Stimulated activated naive CD8-positive, alpha-beta T cell treated with anti-CD3 and anti-CD28 coated beads, Interleukin-15, amount 100 ng/mL, for 72 hours (primary cell): Measurements from ENCODE around the gene MRNIP.

Experiments used
- ATAC-seq: fragments of 150-1000 bp; cut with Tn5 transposase; 2 replicates; pipeline ENCODE4 v1.10.0; 2021; ENCODE audit warnings: mild to moderate bottlenecking, moderate library complexity
- DNase-seq, 2 donors: peaks; one replicate each; pipeline ENCODE4 v3.0.0; 2021 to 2022
- H3K27ac Mint-ChIP-seq, 2 donors: one replicate each; pipeline ENCODE4 v1.8.0; 2022; ENCODE audit warnings: mild to moderate bottlenecking in 2 of 2, mixed read lengths in 2 of 2, moderate library complexity in 2 of 2
- H3K27me3 Mint-ChIP-seq: one replicate; pipeline ENCODE4 v1.8.0; 2022; ENCODE audit warnings: mixed read lengths
- H3K4me1 Mint-ChIP-seq: one replicate; pipeline ENCODE4 v1.8.0; 2022; ENCODE audit warnings: mild to moderate bottlenecking, mixed read lengths
- H3K4me3 Mint-ChIP-seq, 2 donors: one replicate each; pipeline ENCODE4 v1.8.0; 2022; ENCODE audit warnings: mild to moderate bottlenecking in 2 of 2, mixed read lengths in 2 of 2, moderate library complexity in 1 of 2
- H3K9me3 Mint-ChIP-seq, 2 donors: one replicate each; pipeline ENCODE4 v1.8.0; 2022; ENCODE audit warnings: mixed read lengths in 2 of 2

Gene MRNIP, protein sequence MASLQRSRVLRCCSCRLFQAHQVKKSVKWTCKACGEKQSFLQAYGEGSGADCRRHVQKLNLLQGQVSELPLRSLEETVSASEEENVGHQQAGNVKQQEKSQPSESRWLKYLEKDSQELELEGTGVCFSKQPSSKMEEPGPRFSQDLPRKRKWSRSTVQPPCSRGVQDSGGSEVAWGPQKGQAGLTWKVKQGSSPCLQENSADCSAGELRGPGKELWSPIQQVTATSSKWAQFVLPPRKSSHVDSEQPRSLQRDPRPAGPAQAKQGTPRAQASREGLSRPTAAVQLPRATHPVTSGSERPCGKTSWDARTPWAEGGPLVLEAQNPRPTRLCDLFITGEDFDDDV

DNA sequence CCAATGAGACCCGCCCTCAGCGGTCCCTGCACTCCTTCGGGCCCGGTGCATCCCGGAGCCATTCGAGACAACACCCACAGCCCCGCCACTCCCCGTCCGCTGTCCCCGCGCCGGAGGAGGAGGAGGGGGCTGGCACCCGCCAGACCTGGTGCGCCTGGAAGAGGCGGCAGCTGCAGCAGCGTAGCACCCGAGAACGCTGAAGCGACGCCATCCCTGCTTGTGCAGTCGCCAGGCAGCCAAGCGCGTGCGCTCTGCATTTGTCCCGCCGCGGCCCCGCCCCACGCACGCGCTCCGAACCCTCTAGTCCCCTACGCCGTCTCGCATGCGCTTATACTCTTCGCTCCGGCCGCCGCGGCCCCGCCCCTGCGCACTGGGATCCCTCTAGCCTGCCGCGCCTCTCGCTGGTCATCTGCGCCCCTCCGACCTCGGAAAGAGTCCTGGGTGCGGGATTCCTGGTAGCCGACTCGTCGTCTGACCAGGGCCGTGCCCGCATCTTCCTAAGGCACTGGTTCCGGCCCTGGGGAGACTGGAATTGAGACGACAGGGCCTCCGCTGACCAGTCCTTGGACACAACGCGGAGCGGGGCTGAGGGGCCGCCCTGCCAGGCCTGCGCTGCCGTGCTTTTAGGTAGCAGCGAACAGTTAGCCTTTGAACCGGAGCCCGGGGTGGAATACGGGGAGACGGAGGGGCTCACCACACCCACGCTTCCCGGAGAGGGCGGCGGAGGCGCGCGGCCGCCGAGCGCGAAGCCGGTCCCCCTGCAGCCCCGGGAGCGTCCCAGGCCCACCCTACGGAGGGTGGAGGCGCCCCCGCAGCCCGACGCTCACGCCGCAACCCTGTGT lies at the start of gene MRNIP:
Gene MRNIP, minus strand, starts transcription at position 232 of the 842 bp plus-strand sequence. Its CDS starts 21 bp downstream, at position 211.
- H3K27ac Mint-ChIP-seq = peak within 1 kb of the TSS; percentile 95
- H3K9me3 Mint-ChIP-seq = no peaks in the 10 kb centered on the region
- ATAC-seq (peak; percentile 98), DNase-seq (peak; percentile 88 to 91)
- no peaks in the 10 kb centered on the region for H3K27me3 Mint-ChIP-seq
- peak within 1 kb of the TSS; percentile 95 to 98 for H3K4me3 Mint-ChIP-seq
- peaks cover 24% of the 10 kb centered on the region for H3K4me1 Mint-ChIP-seq

GRCh38 chr5:179907556-179908324 lies 49.1 kb upstream of the MRNIP start, which contains the start of gene TBC1D9B:
TSS of gene TBC1D9B (minus strand) at chr5:179907897. CDS start at chr5:179907821, 76 bp downstream.
- peak; percentile 93 for ATAC-seq

DNA sequence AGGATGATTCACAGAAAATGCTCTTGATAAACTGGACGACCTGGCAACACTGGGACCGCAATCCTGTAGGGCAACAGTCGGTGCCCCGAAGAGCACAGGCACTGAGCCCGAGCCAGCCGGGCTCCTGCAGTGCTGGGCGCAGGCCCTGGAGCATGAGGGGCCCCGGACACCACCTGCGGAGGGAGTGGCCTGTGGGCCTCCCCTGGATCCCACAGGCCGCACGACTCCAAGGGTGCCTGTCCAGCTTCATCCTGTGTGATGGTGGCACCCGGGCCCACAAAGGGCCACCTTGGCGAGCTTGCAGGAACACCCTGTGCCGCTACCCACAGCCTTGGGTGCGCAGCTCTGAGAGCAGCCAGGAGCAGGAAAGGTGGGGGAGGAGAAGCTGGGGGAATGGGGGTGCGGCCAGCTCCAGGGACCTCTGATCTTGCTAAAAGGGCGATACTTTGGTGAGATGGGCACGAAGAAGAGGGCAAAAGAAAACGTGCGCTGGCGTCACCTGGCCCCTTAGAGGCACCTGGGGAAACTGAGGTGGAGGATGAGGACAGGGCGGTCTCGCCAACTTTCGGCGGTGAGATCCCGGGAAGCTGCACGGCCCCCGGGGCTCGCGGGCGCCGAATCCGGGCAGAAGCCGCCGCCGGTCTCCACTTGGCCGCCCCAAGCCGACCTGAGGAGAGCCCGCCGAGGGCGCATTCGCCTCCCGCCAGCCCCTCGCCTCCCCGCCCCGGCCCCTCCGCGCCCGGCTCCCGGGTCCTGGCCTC lies 48.4 kb upstream of the MRNIP start:
- DNase-seq (peak; percentile 24 to 30), ATAC-seq (peak; percentile 51)
- peak overlapping the region; percentile 92 to 97 for H3K4me3 Mint-ChIP-seq

More at GRCh38 chr5:179907556-179908324, 49.1 kb upstream of the MRNIP start, which contains the start of gene TBC1D9B:
- DNase-seq = peak; percentile 70
- Mint-ChIP-seq H3K4me3 (peak within 1 kb of the TSS; percentile 92 to 97), H3K9me3 (no peaks in the 10 kb centered on the region), H3K27me3 (no peaks in the 10 kb centered on the region), H3K4me1 (peaks cover 15% of the 10 kb centered on the region), H3K27ac (peak within 1 kb of the TSS; percentile 94 to 96)

DNA sequence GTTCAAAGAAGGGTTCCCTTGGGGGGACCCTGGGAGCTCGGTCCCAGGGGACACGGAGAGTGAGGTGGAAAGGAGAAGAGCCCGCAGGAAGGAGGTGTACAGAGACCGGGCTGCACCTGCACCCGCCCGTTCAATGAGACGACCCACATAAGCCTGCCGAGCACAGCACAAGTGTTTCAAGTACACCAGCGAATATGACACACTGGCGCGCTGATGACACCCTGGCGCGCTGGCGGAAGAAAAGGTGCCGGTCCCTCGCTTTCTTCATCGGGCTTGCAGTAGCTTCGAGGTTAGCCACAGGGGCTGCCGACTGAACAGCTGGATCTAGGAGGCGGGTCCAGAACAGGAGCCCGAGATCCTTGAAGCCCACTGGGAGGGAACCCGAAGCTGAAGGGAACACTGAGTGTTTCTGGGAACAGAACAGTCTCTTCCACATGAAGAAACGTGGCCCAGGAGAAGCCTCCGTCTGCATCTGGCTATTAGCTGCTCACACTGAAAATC lies 47.7 kb upstream of the MRNIP start:
- Mint-ChIP-seq H3K27ac (peak overlapping the region in 1 of 2 donors; percentile 89), H3K9me3 (no peaks in the 10 kb centered on the region), H3K4me3 (peak overlapping the region; percentile 92 to 97), H3K4me1 (peaks cover 15% of the 10 kb centered on the region), H3K27me3 (no peaks in the 10 kb centered on the region)
- DNase-seq = no peak
- ATAC-seq = no peak

More for the DNA sequence above, 48.4 kb upstream of the MRNIP start:
- Mint-ChIP-seq H3K9me3 (no peaks in the 10 kb centered on the region), H3K4me1 (peaks cover 15% of the 10 kb centered on the region), H3K27ac (peak overlapping the region; percentile 94 to 96), H3K27me3 (no peaks in the 10 kb centered on the region)

- ATAC-seq (no peak), DNase-seq (no peak)
- H3K9me3 Mint-ChIP-seq = no peaks in the 10 kb centered on the region
- no peaks in the 10 kb centered on the region for H3K27me3 Mint-ChIP-seq
- H3K4me1 Mint-ChIP-seq = peaks cover 15% of the 10 kb centered on the region
- no peak overlapping the region for H3K27ac Mint-ChIP-seq
- H3K4me3 Mint-ChIP-seq = no peak overlapping the region
Measured at GRCh38 chr5:179905161-179905560, 46.5 kb upstream of the MRNIP start.

- peaks cover 15% of the 10 kb centered on the region for H3K4me1 Mint-ChIP-seq
- H3K27me3 Mint-ChIP-seq = no peaks in the 10 kb centered on the region
- no peaks in the 10 kb centered on the region for H3K9me3 Mint-ChIP-seq
- no peak for ATAC-seq
- H3K4me3 Mint-ChIP-seq = no peak overlapping the region
- DNase-seq = no peak
- no peak overlapping the region for H3K27ac Mint-ChIP-seq
Measured at GRCh38 chr5:179904463-179905160, 46.0 kb upstream of the MRNIP start.

- peaks cover 15% of the 10 kb centered on the region for H3K4me1 Mint-ChIP-seq
- H3K27me3 Mint-ChIP-seq = no peaks in the 10 kb centered on the region
- H3K27ac Mint-ChIP-seq = peak overlapping the region in 1 of 2 donors; percentile 93
- no peaks in the 10 kb centered on the region for H3K9me3 Mint-ChIP-seq
- no peak overlapping the region for H3K4me3 Mint-ChIP-seq
- DNase-seq = no peak
- ATAC-seq = no peak
Measured at GRCh38 chr5:179902763-179903158, 44.1 kb upstream of the MRNIP start.

GRCh38 chr5:179901915-179902762 lies 43.5 kb upstream of the MRNIP start:
- DNase-seq (no peak), ATAC-seq (no peak)
- H3K4me3 Mint-ChIP-seq = no peak overlapping the region
- peaks cover 15% of the 10 kb centered on the region for H3K4me1 Mint-ChIP-seq
- H3K27me3 Mint-ChIP-seq = no peaks in the 10 kb centered on the region
- peak overlapping the region in 1 of 2 donors; percentile 93 for H3K27ac Mint-ChIP-seq
- H3K9me3 Mint-ChIP-seq = no peaks in the 10 kb centered on the region

- Mint-ChIP-seq H3K4me1 (peaks cover 8% of the 10 kb centered on the region), H3K27me3 (no peaks in the 10 kb centered on the region), H3K9me3 (no peaks in the 10 kb centered on the region), H3K4me3 (no peak overlapping the region), H3K27ac (no peak overlapping the region)
- ATAC-seq = no peak
- no peak for DNase-seq
Measured at GRCh38 chr5:179901462-179901861, 42.8 kb upstream of the MRNIP start.

DNA sequence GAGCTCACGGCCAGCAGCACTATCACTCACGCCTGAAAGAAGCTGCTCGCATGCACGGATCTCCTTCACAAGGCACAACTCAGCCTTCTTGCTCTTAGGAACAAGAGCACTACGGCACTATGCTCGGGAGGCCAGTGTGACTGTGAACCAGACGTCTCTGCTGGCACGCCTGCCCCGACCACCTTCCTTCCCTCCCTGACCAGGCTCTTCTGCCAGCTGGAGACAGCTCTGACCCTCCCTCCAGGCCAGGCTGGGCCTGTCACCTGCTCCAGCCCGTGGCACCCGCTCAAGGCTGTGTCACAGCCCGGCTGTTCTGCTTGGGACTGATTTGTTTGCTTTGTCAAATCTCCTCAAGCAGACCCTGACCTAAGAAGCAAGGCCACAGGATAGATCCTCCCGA lies 42.1 kb upstream of the MRNIP start:
- ATAC-seq = no peak
- H3K4me1 Mint-ChIP-seq = peaks cover under 1% of the 10 kb centered on the region

GRCh38 chr5:179900206-179900605 lies 41.6 kb upstream of the MRNIP start:
- Mint-ChIP-seq H3K27me3 (no peaks in the 10 kb centered on the region), H3K4me1 (no peaks in the 10 kb centered on the region), H3K9me3 (no peaks in the 10 kb centered on the region), H3K4me3 (no peak overlapping the region), H3K27ac (no peak overlapping the region)
- ATAC-seq (no peak), DNase-seq (no peak)

More for the DNA sequence above, 42.1 kb upstream of the MRNIP start:
- Mint-ChIP-seq H3K9me3 (no peaks in the 10 kb centered on the region), H3K4me3 (no peak overlapping the region), H3K27me3 (no peaks in the 10 kb centered on the region), H3K27ac (peak overlapping the region in 1 of 2 donors; percentile 12)
- DNase-seq = no peak

DNA sequence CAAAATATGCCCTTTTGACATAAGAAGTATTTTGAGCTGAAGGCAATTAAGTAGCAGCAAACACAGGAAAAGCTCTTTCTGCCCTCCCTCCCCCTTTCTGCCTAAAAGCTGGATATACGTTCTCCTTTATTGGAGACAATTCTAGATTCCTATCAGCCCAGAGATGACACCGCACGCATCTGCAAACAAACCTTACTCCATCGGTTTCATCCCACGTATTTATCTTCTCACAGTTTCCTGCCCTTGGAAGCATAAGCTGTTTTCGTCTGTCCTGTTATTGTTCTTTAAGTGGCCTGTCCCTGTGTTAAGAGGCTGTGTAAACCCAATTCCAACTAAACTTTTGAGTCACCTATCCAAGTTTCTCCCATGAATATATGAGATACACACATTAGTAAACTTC lies 37.2 kb upstream of the MRNIP start:
- DNase-seq (no peak), ATAC-seq (no peak)
- Mint-ChIP-seq H3K27ac (no peak overlapping the region), H3K4me3 (no peak overlapping the region), H3K4me1 (no peaks in the 10 kb centered on the region), H3K9me3 (no peaks in the 10 kb centered on the region), H3K27me3 (no peaks in the 10 kb centered on the region)
